ENCODE results near the gene OCEL1. TPM values are rescaled to one million over a fixed set of nuclear protein-coding genes. Genes with fewer than 3 reads are reported as not detected.

OCEL1 gene
- polyA plus RNA-seq, 2 of the 4 experiments (the other 2 are of a cell fraction) = 5.5 to 9.2 TPM

DNA sequence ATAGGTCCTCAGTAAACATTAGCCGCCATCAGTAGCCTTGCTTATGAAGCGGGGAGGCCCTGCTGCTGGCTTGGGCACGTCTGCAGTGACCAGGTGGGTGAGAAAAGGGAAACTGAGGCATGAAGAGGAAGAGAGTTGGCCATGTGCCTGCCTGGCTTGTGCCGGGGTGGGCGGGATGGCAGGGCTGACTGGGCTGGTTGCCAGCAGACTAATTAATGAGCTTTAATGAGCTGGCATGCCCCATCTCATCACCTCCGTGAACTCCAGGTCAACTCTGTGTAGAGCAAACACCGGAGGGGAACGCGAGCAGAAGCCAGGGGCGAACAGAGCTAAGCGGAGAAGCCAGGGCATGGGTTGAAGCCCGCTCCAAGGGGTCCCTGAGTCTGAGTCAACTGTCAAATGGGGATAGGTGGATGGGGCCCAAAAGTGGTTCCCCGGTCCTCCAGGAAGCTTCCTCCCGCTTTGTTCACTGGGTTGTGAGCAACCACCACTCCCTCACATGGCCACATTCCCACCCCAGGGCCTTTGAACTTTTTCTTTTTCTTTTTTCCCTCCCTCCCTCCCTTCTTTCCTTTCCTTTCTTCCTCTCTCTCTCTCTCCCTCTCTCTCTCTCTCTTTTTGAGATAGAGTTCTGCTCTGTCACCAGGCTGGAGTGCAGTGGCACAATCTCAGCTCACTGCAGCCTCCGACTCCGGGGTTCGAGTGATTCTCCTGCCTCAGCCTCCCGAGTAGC, 11.0 kb downstream of the OCEL1 start:
- H3K4me1 ChIP-seq = peaks cover 71% of the 10 kb centered on the region
- no peaks in the 10 kb centered on the region for H3K9me3 ChIP-seq
- WGBS (ENCODE audit: missing lambda C conversion rate) = 73% methylated on average over 16 of the region's 18 CpGs
- DNase-seq (ENCODE audit: low read depth in 1 of 2, low spot score in 1 of 2) (no peak), FAIRE-seq (no peak), ATAC-seq (peak in 1 of 2 experiments; percentile 6; a peak in 2 of 6 replicates)
- H3K27ac ChIP-seq = peak overlapping the region; percentile 99 to 100
- TF ChIP-seq MAX (IDR thresholded peaks at IDR 0.05) (0 out of 2 replicates have a peak, but pooled peaks have one; percentile 32), GATA3 (IDR thresholded peaks at IDR 0.05; ENCODE audit: borderline replicate concordance) (no peak)
- peak overlapping the region; percentile 88; the same call in 1 of the 3 replicates for H3K4me3 ChIP-seq
- H3K4me2 ChIP-seq = peak overlapping the region; percentile 100
- ChIA-PET POLR2A (interaction anchor here (1.2 kb wide), 1 partner anchor 30 kb away, joined by 7 read pairs; the partner anchor contains the start of gene BABAM1), CTCF (interaction anchor here (0.6 to 10.0 kb wide), 3 partner anchors 23 to 89 kb away, joined by 3 to 62 read pairs (median 8); no protein-coding TSS in a partner anchor)

DNA sequence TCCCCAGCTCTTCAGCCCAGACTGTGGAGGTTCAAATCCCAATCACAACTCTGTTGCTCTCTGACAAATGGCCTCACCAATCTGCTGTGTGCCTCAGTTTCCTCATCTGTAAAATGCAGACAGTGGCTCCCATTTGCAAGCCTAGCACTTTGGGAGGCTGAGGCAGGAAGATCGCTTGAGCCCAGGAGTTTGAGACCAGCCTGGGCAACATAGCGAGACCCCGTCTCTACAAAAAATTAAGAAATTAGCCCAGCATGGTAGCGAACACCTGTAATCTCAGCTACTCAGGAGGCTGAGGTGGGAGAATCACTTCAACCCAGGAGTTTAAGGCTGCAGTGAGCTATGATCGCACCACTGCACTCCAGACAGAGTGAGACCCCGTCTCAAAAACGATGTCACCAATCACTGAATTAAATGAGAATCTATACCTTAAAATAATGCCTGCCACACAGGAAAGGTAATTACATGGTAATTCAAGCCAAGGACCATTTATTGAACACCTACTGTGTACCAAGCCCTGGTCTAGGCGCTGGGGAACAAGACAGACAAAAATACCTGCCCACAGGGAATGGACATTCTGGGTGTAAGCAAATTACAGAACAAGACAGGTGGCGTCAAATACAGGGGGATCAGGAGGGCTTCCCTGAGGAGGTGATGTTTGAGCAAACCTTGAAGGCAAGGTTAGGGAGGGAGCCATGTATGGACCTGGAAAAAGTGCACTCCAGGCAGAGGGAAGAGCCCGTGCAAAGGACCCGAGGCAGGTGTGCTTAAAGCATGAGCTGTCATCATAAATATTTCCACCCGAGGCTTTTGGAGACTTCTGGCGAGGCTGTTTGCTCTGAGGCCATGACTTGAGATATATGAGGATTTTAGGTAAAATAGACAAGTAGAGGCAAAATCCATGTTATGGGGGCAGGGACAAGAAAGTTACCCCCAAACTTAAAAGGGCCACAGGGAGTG, 12.0 kb downstream of the OCEL1 start:
- FAIRE-seq (no peak), ATAC-seq (no peak), DNase-seq (ENCODE audit: low read depth in 1 of 2, low spot score in 1 of 2) (no peak)
- Histone ChIP-seq H3K4me2 (no peak overlapping the region), H3K27ac (peak overlapping the region in 1 of 2 experiments; percentile 99; a peak in 3 of 6 replicates), H3K9me3 (no peaks in the 10 kb centered on the region), H3K4me3 (no peak overlapping the region), H3K4me1 (peaks cover 81% of the 10 kb centered on the region)
- TF ChIP-seq ZFP36 (IDR thresholded peaks at IDR 0.05; ENCODE audit: borderline replicate concordance, partially characterized antibody) = peak; percentile 64
- no peak for TF ChIP-seq RARB (CRISPR knock-in tag; IDR thresholded peaks at IDR 0.05)
- POLR2A ChIA-PET = interaction anchor here (0.6 kb wide), 1 partner anchor 12 kb away, joined by 4 read pairs; the partner anchor contains the start of gene OCEL1
- WGBS (ENCODE audit: missing lambda C conversion rate) = 81% methylated on average over 13 of the region's 13 CpGs
- CTCF ChIA-PET = interaction anchor here (1.3 to 10.0 kb wide), 4 partner anchors 12 to 45 kb away, joined by 3 to 62 read pairs (median 6); partner anchors contain the start of gene OCEL1

- ChIA-PET CTCF (interaction anchor here (0.6 to 10.0 kb wide), 3 partner anchors 19 to 477 kb away, joined by 3 to 62 read pairs (median 3); no protein-coding TSS in a partner anchor), POLR2A (no interaction called here)
- peak in 1 of 2 experiments; percentile 77 for DNase-seq (ENCODE audit: low read depth in 1 of 2, low spot score in 1 of 2)
- FAIRE-seq = no peak
- Histone ChIP-seq H3K4me3 (0 out of 3 replicates have a peak overlapping the region, but pooled peaks have one; percentile 11), H3K4me1 (peaks cover 71% of the 10 kb centered on the region), H3K4me2 (peak overlapping the region; percentile 90), H3K27ac (peak overlapping the region; percentile 92 to 96), H3K9me3 (no peaks in the 10 kb centered on the region)
- TF ChIP-seq EHF (CRISPR knock-in tag; IDR thresholded peaks at IDR 0.05) (no peak), POLR2A (IDR thresholded peaks at IDR 0.05; ENCODE audit: low read length) (no peak), JUN (IDR thresholded peaks at IDR 0.05) (no peak; a peak in 1 of 5 replicates), GATA3 (IDR thresholded peaks at IDR 0.05; ENCODE audit: borderline replicate concordance) (no peak), ZFP36 (IDR thresholded peaks at IDR 0.05; ENCODE audit: borderline replicate concordance, partially characterized antibody) (no peak), HES2 (IDR thresholded peaks at IDR 0.05) (no peak)
- ATAC-seq = peak in 1 of 2 experiments; percentile 11; a peak in 3 of 6 replicates
- 7% methylated on average over 23 of the region's 24 CpGs for WGBS (ENCODE audit: missing lambda C conversion rate)
These were observed 14.2 kb downstream of the OCEL1 start for GRCh38 chr19:17240062-17240752.

DNA sequence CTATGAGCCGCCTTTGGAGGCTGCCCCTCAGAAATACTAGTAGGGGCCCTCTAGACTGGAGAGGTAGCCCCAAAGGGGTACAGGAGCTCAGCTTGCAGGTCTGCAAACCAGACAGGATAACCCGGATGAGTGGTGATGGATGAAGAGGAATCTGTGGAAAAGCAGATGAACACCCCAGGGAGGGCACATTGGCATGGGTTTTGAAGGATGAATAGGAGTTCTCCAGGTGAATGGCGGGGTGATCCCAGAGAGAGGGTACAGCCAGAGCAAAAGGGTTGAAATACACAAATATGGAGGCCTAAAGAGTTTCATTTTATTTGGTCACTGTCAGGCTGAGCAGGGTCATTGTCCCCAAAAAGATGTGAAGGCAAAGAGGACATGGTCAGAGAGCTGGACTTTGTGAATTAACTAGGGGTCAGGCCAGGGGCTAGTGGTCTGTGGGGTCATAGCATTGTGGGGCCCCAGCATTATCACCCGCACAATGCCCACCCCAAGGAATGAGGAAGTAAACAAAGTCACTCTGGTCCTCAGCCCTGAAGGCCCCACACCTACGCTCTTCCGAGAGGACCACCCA, 14.9 kb downstream of the OCEL1 start:
- Histone ChIP-seq H3K4me3 (0 out of 3 replicates have a peak overlapping the region, but pooled peaks have one; percentile 11), H3K9me3 (no peaks in the 10 kb centered on the region), H3K4me2 (peak overlapping the region; percentile 90), H3K4me1 (peaks cover 71% of the 10 kb centered on the region), H3K27ac (peak overlapping the region; percentile 92 to 96)
- no peak for TF ChIP-seq EHF (CRISPR knock-in tag; IDR thresholded peaks at IDR 0.05)
- 0 out of 2 replicates have a peak, but pooled peaks have one; percentile 37 for TF ChIP-seq MAX (IDR thresholded peaks at IDR 0.05)
- no peak for TF ChIP-seq RCOR1 (IDR thresholded peaks at IDR 0.05; ENCODE audit: low read depth, low read length)
- no peak for TF ChIP-seq RARB (CRISPR knock-in tag; IDR thresholded peaks at IDR 0.05)
- TF ChIP-seq PHF8 (IDR thresholded peaks at IDR 0.05; ENCODE audit: borderline replicate concordance, low read depth) = no peak
- FAIRE-seq (no peak), DNase-seq (ENCODE audit: low read depth in 1 of 2, low spot score in 1 of 2) (no peak), ATAC-seq (no peak)
- CTCF ChIA-PET = interaction anchor here (0.6 to 10.0 kb wide), 6 partner anchors 9 to 478 kb away, joined by 3 to 62 read pairs (median 3); no protein-coding TSS in a partner anchor
- WGBS (ENCODE audit: missing lambda C conversion rate) = 87% methylated on average over 6 of the region's 6 CpGs
- POLR2A ChIA-PET = no interaction called here
